Measurements from ENCODE around the gene ZIC2.
"Not testable (repeated sequence)": the region's sequence is repeated elsewhere in the genome, so short reads cannot be mapped to it uniquely, and the experiment has no call there.

Gene ZIC2

GRCh38 chr13:99981735-99982035, at the start of gene ZIC2:
Gene ZIC2 (plus strand): TSS chr13:99981784. CDS start chr13:99982065, 281 bp downstream.
- no peak for DNase-seq

GRCh38 chr13:99932912-99933311, 48.7 kb upstream of the ZIC2 start:
- peak; percentile 51 for DNase-seq

- no peak for DNase-seq
Measured at GRCh38 chr13:99935772-99936171, 45.8 kb upstream of the ZIC2 start.

GRCh38 chr13:99938635-99939034, 42.9 kb upstream of the ZIC2 start:
- no peak for DNase-seq

GRCh38 chr13:99941086-99941485, 40.5 kb upstream of the ZIC2 start:
- DNase-seq, result no peak

GRCh38 chr13:99941911-99942310, 39.7 kb upstream of the ZIC2 start:
- DNase-seq, result no peak

- DNase-seq, result no peak
Measured at GRCh38 chr13:99944102-99944501, 37.5 kb upstream of the ZIC2 start.

GRCh38 chr13:99944606-99945005, 37.0 kb upstream of the ZIC2 start:
- DNase-seq, result no peak

- not testable (repeated sequence) for DNase-seq
Measured at GRCh38 chr13:99945515-99945914, 36.1 kb upstream of the ZIC2 start.

GRCh38 chr13:99947666-99948065, 33.9 kb upstream of the ZIC2 start:
- DNase-seq, result no peak

- no peak for DNase-seq
Measured at GRCh38 chr13:99948411-99948810, 33.2 kb upstream of the ZIC2 start.

- no peak for DNase-seq
Measured at GRCh38 chr13:99948907-99949678, 32.5 kb upstream of the ZIC2 start.

- no peak for DNase-seq
Measured at GRCh38 chr13:99949679-99950413, 31.7 kb upstream of the ZIC2 start.

GRCh38 chr13:99951666-99952065, 29.9 kb upstream of the ZIC2 start:
- not testable (repeated sequence) for DNase-seq

GRCh38 chr13:99953138-99953755, 28.3 kb upstream of the ZIC2 start:
- DNase-seq, result no peak

- DNase-seq, result no peak
Measured at GRCh38 chr13:99955107-99955746, 26.4 kb upstream of the ZIC2 start.

GRCh38 chr13:99955747-99956472, 25.7 kb upstream of the ZIC2 start:
- DNase-seq, result no peak

- no peak for DNase-seq
Measured at GRCh38 chr13:99956473-99957349, 24.9 kb upstream of the ZIC2 start.

GRCh38 chr13:99958406-99959126, 23.0 kb upstream of the ZIC2 start:
- DNase-seq, result no peak

- DNase-seq, result no peak
Measured at GRCh38 chr13:99959127-99959539, 22.5 kb upstream of the ZIC2 start.
